SK-N-SH treated with all-trans-retinoic acid at 6 μM for 48 hours (cell line): ENCODE results near the gene SCN2A.

Experiments used
- OSR1 ChIP-seq: fragments of 250-450 bp; sonication (Bioruptor Pico); IDR thresholded peaks from 2 replicates; pipeline ENCODE4 v1.8.0; 2022; ENCODE audit warnings: moderate library complexity, mild to moderate bottlenecking, inconsistent platforms
- ZNF565 ChIP-seq: fragments of 450-650 bp; formaldehyde crosslinking; conservative IDR thresholded peaks from 2 replicates; pipeline ENCODE4 v1.5.0; 2020; ENCODE audit warnings: low read depth, mild to moderate bottlenecking, moderate library complexity
- TF ChIP-seq, protein P1 (sequence below): fragments of 250-450 bp; sonication (Bioruptor Pico); IDR thresholded peaks from 2 replicates; pipeline ENCODE4 v1.8.0; 2021; ENCODE audit warnings: low read depth, mild to moderate bottlenecking, moderate library complexity, borderline replicate concordance

DNA sequence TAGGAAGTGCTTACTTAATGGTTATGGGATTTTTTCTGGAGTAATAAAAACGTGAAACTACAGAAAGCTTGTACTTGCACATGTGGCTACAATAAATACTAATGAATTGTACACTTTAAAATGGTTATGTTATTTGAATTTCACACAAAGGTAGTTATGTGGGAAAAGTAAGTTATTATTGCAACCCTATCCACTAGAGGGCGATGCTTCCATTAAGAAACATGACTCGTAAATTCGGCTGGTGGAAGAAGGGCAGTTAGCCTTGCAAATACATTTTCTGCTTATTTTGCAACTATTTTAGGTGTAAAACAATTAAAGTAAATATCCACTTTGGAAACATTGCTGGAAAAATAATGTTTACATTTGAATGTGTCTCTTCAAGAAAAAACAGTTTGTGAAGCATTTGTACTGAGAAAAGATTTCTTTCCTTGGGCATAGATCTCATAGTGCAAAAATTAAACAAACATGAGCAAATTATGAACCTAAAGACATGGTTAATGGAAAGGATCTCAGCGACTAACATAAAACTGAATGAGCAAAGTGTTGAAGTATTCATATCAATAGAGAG is 162.2 kb downstream of the SCN2A start:
- no peak for TF ChIP-seq OSR1 (CRISPR knock-in tag)
- TF ChIP-seq, protein P1, sequence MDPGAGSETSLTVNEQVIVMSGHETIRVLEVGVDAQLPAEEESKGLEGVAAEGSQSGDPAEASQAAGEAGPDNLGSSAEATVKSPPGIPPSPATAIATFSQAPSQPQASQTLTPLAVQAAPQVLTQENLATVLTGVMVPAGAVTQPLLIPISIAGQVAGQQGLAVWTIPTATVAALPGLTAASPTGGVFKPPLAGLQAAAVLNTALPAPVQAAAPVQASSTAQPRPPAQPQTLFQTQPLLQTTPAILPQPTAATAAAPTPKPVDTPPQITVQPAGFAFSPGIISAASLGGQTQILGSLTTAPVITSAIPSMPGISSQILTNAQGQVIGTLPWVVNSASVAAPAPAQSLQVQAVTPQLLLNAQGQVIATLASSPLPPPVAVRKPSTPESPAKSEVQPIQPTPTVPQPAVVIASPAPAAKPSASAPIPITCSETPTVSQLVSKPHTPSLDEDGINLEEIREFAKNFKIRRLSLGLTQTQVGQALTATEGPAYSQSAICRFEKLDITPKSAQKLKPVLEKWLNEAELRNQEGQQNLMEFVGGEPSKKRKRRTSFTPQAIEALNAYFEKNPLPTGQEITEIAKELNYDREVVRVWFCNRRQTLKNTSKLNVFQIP, result no peak
- no peak for TF ChIP-seq ZNF565 (CRISPR knock-in tag)
